Measurements from ENCODE around the gene ZNF264.
"Not testable (repeated sequence)": the region's sequence is repeated elsewhere in the genome, so short reads cannot be mapped to it uniquely, and the experiment has no call there.

Gene ZNF264

GRCh38 chr19:57191141-57192076 is at the start of gene ZNF264:
ZNF264 (plus strand) TSS chr19:57191500; CDS start chr19:57191914, 414 bp downstream.
- DNase-seq = peak; percentile 15

- DNase-seq = no peak
These were observed 49.6 kb upstream of the ZNF264 start for GRCh38 chr19:57141699-57142098.

GRCh38 chr19:57152921-57153320 is 38.4 kb upstream of the ZNF264 start:
- DNase-seq = no peak

- no peak for DNase-seq
These were observed 29.2 kb upstream of the ZNF264 start for GRCh38 chr19:57161985-57162539.

- DNase-seq = no peak
These were observed 25.5 kb upstream of the ZNF264 start for GRCh38 chr19:57165846-57166245.

- no peak for DNase-seq
These were observed 23.9 kb upstream of the ZNF264 start, which contains the start of gene DUXA for GRCh38 chr19:57167385-57167784. DUXA (minus strand) TSS chr19:57167485; CDS start chr19:57167443, 42 bp downstream.

- peak; percentile 3 for DNase-seq
These were observed 19.7 kb upstream of the ZNF264 start for GRCh38 chr19:57171551-57172081.

GRCh38 chr19:57190301-57190700 is 999 bp upstream of the ZNF264 start:
- DNase-seq = peak; percentile 48

GRCh38 chr19:57192077-57192420 is 749 bp downstream of the ZNF264 start:
- DNase-seq = no peak

GRCh38 chr19:57192993-57193392 is 1.7 kb downstream of the ZNF264 start:
- DNase-seq = no peak

GRCh38 chr19:57197874-57198273 is 6.6 kb downstream of the ZNF264 start:
- DNase-seq = not testable (repeated sequence)

- DNase-seq = no peak
These were observed 10.9 kb downstream of the ZNF264 start for GRCh38 chr19:57202160-57202559.

- DNase-seq = no peak
These were observed 19.1 kb downstream of the ZNF264 start for GRCh38 chr19:57210381-57210780.

- DNase-seq = no peak
These were observed 20.8 kb downstream of the ZNF264 start for GRCh38 chr19:57212109-57212508.

- no peak for DNase-seq
These were observed 36.2 kb downstream of the ZNF264 start for GRCh38 chr19:57227502-57227901.

GRCh38 chr19:57231686-57232085 is 40.4 kb downstream of the ZNF264 start:
- no peak for DNase-seq

- DNase-seq = peak; percentile 94
These were observed 41.9 kb downstream of the ZNF264 start for GRCh38 chr19:57233207-57233606.

GRCh38 chr19:57239982-57240310 is 48.6 kb downstream of the ZNF264 start:
- DNase-seq = no peak

- DNase-seq = peak; percentile 60
These were observed 49.2 kb downstream of the ZNF264 start, which contains the start of gene ZNF805 for GRCh38 chr19:57240311-57241090. ZNF805 (plus strand) TSS chr19:57240632; CDS start chr19:57240892, 260 bp downstream.

GRCh38 chr19:57241176-57241575 is 49.9 kb downstream of the ZNF264 start:
- no peak for DNase-seq

GRCh38 chr19:57242821-57243220 is 51.5 kb downstream of the ZNF264 start:
- DNase-seq = no peak

- DNase-seq = no peak
These were observed 53.2 kb downstream of the ZNF264 start for GRCh38 chr19:57244513-57244912.

- DNase-seq = no peak
These were observed 53.8 kb downstream of the ZNF264 start for GRCh38 chr19:57245066-57245465.

Measured in GF-D8 (cell line).